ENCODE results near the gene CTXND1. TPM values are rescaled to one million over a fixed set of nuclear protein-coding genes. Genes with fewer than 3 reads are reported as not detected.

The CTXND1 gene
- total RNA-seq, 1 experiment from 2014 or later, result 0.04 TPM

- DNase-seq (ENCODE audit: low spot score), result peak; percentile 73
- peaks cover 4% of the 10 kb centered on the region; the same call in 1 of the 2 replicates for H3K27me3 Mint-ChIP-seq (ENCODE audit: low read depth)
- TF ChIP-seq ESRRA (CRISPR knock-in tag; IDR thresholded peaks at IDR 0.05; ENCODE audit: borderline replicate concordance), result no peak
- TF ChIP-seq, protein P1, sequence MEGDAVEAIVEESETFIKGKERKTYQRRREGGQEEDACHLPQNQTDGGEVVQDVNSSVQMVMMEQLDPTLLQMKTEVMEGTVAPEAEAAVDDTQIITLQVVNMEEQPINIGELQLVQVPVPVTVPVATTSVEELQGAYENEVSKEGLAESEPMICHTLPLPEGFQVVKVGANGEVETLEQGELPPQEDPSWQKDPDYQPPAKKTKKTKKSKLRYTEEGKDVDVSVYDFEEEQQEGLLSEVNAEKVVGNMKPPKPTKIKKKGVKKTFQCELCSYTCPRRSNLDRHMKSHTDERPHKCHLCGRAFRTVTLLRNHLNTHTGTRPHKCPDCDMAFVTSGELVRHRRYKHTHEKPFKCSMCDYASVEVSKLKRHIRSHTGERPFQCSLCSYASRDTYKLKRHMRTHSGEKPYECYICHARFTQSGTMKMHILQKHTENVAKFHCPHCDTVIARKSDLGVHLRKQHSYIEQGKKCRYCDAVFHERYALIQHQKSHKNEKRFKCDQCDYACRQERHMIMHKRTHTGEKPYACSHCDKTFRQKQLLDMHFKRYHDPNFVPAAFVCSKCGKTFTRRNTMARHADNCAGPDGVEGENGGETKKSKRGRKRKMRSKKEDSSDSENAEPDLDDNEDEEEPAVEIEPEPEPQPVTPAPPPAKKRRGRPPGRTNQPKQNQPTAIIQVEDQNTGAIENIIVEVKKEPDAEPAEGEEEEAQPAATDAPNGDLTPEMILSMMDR (IDR thresholded peaks at IDR 0.05), result peak; percentile 58
- no peak for TF ChIP-seq ZNF416 (CRISPR knock-in tag; IDR thresholded peaks at IDR 0.05)
- TF ChIP-seq, protein P2, sequence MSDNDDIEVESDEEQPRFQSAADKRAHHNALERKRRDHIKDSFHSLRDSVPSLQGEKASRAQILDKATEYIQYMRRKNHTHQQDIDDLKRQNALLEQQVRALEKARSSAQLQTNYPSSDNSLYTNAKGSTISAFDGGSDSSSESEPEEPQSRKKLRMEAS (CRISPR knock-in tag; IDR thresholded peaks at IDR 0.05), result peak; percentile 40; the same call in 1 of the 2 replicates
- TF ChIP-seq USF2 (CRISPR knock-in tag; IDR thresholded peaks at IDR 0.05), result no peak
- no peak for TF ChIP-seq ZNF317 (CRISPR knock-in tag; IDR thresholded peaks at IDR 0.05; ENCODE audit: borderline replicate concordance, low read depth)
- no peak for TF ChIP-seq SMAD3 (CRISPR knock-in tag; IDR thresholded peaks at IDR 0.05; ENCODE audit: borderline replicate concordance)
- ChIA-PET CTCF (interaction anchor here (0.8 to 1.5 kb wide), 5 partner anchors 9 to 125 kb away, joined by 3 to 8 read pairs (median 3); no protein-coding TSS in a partner anchor), POLR2A (no interaction called here)
- peaks cover 8% of the 10 kb centered on the region for H3K4me1 Mint-ChIP-seq
- H3K4me3 Mint-ChIP-seq, result no peak overlapping the region
- H3K9me3 Mint-ChIP-seq, result no peaks in the 10 kb centered on the region
- no peaks in the 10 kb centered on the region for H3K36me3 Mint-ChIP-seq
- H3K27ac Mint-ChIP-seq, result no peak overlapping the region
- peak; percentile 94 for ATAC-seq
Observed at GRCh38 chr15:80242132-80242769, 9.8 kb downstream of the CTXND1 start.

GRCh38 chr15:80241508-80241907, 10.5 kb downstream of the CTXND1 start:
- DNase-seq (ENCODE audit: low spot score), result no peak
- Mint-ChIP-seq H3K4me3 (no peak overlapping the region), H3K9me3 (no peaks in the 10 kb centered on the region), H3K27me3 (ENCODE audit: low read depth) (peaks cover 4% of the 10 kb centered on the region; the same call in 1 of the 2 replicates), H3K36me3 (no peaks in the 10 kb centered on the region), H3K27ac (no peak overlapping the region), H3K4me1 (peaks cover 8% of the 10 kb centered on the region)
- POLR2A ChIA-PET, result no interaction called here
- no peak for ATAC-seq
- TF ChIP-seq PREB (CRISPR knock-in tag; IDR thresholded peaks at IDR 0.05; ENCODE audit: borderline replicate concordance) (no peak), JUN (CRISPR knock-in tag; IDR thresholded peaks at IDR 0.05) (no peak), ZNF121 (CRISPR knock-in tag; IDR thresholded peaks at IDR 0.05) (no peak), NR3C1 (CRISPR knock-in tag; conservative IDR thresholded peaks at IDR 0.05; ENCODE audit: low read depth) (no peak), TEAD4 (CRISPR knock-in tag; IDR thresholded peaks at IDR 0.05) (no peak), ZNF219 (CRISPR knock-in tag; IDR thresholded peaks at IDR 0.05; ENCODE audit: borderline replicate concordance) (no peak), PRRX2 (CRISPR knock-in tag; IDR thresholded peaks at IDR 0.05) (no peak), GABPB1 (CRISPR knock-in tag; IDR thresholded peaks at IDR 0.05) (no peak)
- TF ChIP-seq, protein P3, sequence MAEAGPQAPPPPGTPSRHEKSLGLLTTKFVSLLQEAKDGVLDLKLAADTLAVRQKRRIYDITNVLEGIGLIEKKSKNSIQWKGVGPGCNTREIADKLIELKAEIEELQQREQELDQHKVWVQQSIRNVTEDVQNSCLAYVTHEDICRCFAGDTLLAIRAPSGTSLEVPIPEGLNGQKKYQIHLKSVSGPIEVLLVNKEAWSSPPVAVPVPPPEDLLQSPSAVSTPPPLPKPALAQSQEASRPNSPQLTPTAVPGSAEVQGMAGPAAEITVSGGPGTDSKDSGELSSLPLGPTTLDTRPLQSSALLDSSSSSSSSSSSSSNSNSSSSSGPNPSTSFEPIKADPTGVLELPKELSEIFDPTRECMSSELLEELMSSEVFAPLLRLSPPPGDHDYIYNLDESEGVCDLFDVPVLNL (CRISPR knock-in tag; IDR thresholded peaks at IDR 0.05; ENCODE audit: borderline replicate concordance, low read depth), result no peak
- TF ChIP-seq, protein P4, sequence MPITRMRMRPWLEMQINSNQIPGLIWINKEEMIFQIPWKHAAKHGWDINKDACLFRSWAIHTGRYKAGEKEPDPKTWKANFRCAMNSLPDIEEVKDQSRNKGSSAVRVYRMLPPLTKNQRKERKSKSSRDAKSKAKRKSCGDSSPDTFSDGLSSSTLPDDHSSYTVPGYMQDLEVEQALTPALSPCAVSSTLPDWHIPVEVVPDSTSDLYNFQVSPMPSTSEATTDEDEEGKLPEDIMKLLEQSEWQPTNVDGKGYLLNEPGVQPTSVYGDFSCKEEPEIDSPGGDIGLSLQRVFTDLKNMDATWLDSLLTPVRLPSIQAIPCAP (CRISPR knock-in tag; IDR thresholded peaks at IDR 0.05), result no peak
- TF ChIP-seq, protein P2 (CRISPR knock-in tag; IDR thresholded peaks at IDR 0.05), result no peak
- CTCF ChIA-PET, result interaction anchor here (0.7 to 1.5 kb wide), 4 partner anchors 66 to 392 kb away, joined by 3 to 10 read pairs (median 4); no protein-coding TSS in a partner anchor

Data from WTC11 (cell line).